PC-3 (cell line): ENCODE measurements around the gene PYGM. TPM values are rescaled to one million over a fixed set of nuclear protein-coding genes. Genes with fewer than 3 reads are reported as not detected.

Experiments
- ATAC-seq: fragments of 200-7000 bp; cut with Tn5 transposase; 2 replicates; pipeline ENCODE4 v1.9.1; 2020; ENCODE audit warnings: mild to moderate bottlenecking, moderate library complexity
- BruUV-seq: library from RNA; stranded (reverse); fragments of 400-500 nt; replicated peaks from 2 replicates; lab custom pipeline; 2021; lab: Mats Ljungman, UMichigan
- CTCF ChIA-PET: fragments of 300-600 bp; sonication (Branson Sonifier 250); formaldehyde crosslinking; loops from one replicate; lab custom pipeline; 2022; ENCODE audit warnings: antibody characterized with exemption; lab: Charles Lee
- POLR2A ChIA-PET: fragments of 300-600 bp; sonication (Branson Sonifier 250); formaldehyde crosslinking; loops from one replicate; lab custom pipeline; 2022; ENCODE audit warnings: antibody characterized with exemption; ENCODE audit not compliant: unreplicated experiment; lab: Charles Lee
- DNase-seq: peaks from one replicate; pipeline ENCODE4 v3.0.0-alpha.2; 2015
- H2AFZ ChIP-seq: fragments of 300-600 bp; sonication (generic); 2 replicates; pipeline ENCODE4 v1.6.0; 2016; ENCODE audit warnings: antibody characterized with exemption, low read length
- H3F3A ChIP-seq: fragments of 300-600 bp; sonication (generic); one replicate; pipeline ENCODE4 v1.6.0; 2017; ENCODE audit warnings: antibody characterized with exemption, low read length, control low read depth, mild to moderate bottlenecking; ENCODE audit not compliant: unreplicated experiment
- H3K27ac ChIP-seq: fragments of 300-600 bp; sonication (generic); 2 replicates; pipeline ENCODE4 v1.5.1; 2016; ENCODE audit warnings: mild to moderate bottlenecking, low read length
- H3K27me3 ChIP-seq: fragments of 300-600 bp; sonication (generic); 2 replicates; pipeline ENCODE4 v1.6.1; 2016; ENCODE audit warnings: low read length, mixed read lengths
- H3K36me3 ChIP-seq: fragments of 300-600 bp; sonication (generic); 2 replicates; pipeline ENCODE4 v1.6.1; 2016; ENCODE audit warnings: low read depth, mixed run types, low read length, mixed read lengths
- H3K4me1 ChIP-seq: fragments of 300-600 bp; sonication (generic); 2 replicates; pipeline ENCODE4 v1.5.1; 2016; ENCODE audit warnings: low read length; ENCODE audit not compliant: insufficient read depth
- H3K4me2 ChIP-seq: fragments of 300-600 bp; sonication (generic); 2 replicates; pipeline ENCODE4 v1.6.0; 2016; ENCODE audit warnings: low read length
- H3K4me3 ChIP-seq: fragments of 300-600 bp; sonication (generic); 2 replicates; pipeline ENCODE4 v1.5.1; 2016; ENCODE audit warnings: mild to moderate bottlenecking, low read length, mixed read lengths
- H3K79me2 ChIP-seq: fragments of 300-600 bp; sonication (generic); 2 replicates; pipeline ENCODE4 v1.6.1; 2017; ENCODE audit warnings: low read length, mixed read lengths
- H3K9ac ChIP-seq: fragments of 300-600 bp; sonication (generic); 2 replicates; pipeline ENCODE4 v1.6.0; 2016; ENCODE audit warnings: mild to moderate bottlenecking, low read length
- H3K9me2 ChIP-seq: fragments of 300-600 bp; sonication (generic); replicated peaks from 2 replicates; pipeline ENCODE4 v1.6.1; 2016; ENCODE audit warnings: mixed run types, low read length, mixed read lengths
- H3K9me3 ChIP-seq: fragments of 300-600 bp; sonication (generic); 2 replicates; pipeline ENCODE4 v1.6.1; 2016; ENCODE audit warnings: low read length, mixed read lengths
- H4K20me1 ChIP-seq: fragments of 300-600 bp; sonication (generic); 2 replicates; pipeline ENCODE4 v1.6.1; 2016; ENCODE audit warnings: low read length, mixed read lengths
- CTCF ChIP-seq: fragments of 300-600 bp; sonication (generic); conservative IDR thresholded peaks from 2 replicates; pipeline ENCODE4 v1.5.1; 2017; ENCODE audit warnings: antibody characterized with exemption, low read depth, mild to moderate bottlenecking, low read length
- EZH2 ChIP-seq: fragments of 300-600 bp; sonication (generic); IDR thresholded peaks from one replicate; pipeline ENCODE4 v1.6.1; 2017; ENCODE audit warnings: antibody characterized with exemption, mild to moderate bottlenecking, low read length; ENCODE audit not compliant: unreplicated experiment
- EZH2phosphoT487 ChIP-seq: fragments of 300-600 bp; sonication (generic); IDR thresholded peaks from 2 replicates; pipeline ENCODE4 v1.6.1; 2018; ENCODE audit warnings: mild to moderate bottlenecking, antibody characterized with exemption, low read length, borderline replicate concordance
- intact Hi-C: fragments of 100-400 bp; cut with micrococcal nuclease; formaldehyde crosslinking; loops from 2 replicates; pipeline ENCODE4 v1.9.0; 2023
- total RNA-seq: library from RNA; depleted of rRNA; stranded (reverse); fragments of >200 nt; gene quantifications from 2 replicates; pipeline ENCODE4 v1.2.3, GENCODE V29; 2014

The PYGM gene
- total RNA-seq, 1 experiment from 2014 or later = 0.95 TPM

DNA sequence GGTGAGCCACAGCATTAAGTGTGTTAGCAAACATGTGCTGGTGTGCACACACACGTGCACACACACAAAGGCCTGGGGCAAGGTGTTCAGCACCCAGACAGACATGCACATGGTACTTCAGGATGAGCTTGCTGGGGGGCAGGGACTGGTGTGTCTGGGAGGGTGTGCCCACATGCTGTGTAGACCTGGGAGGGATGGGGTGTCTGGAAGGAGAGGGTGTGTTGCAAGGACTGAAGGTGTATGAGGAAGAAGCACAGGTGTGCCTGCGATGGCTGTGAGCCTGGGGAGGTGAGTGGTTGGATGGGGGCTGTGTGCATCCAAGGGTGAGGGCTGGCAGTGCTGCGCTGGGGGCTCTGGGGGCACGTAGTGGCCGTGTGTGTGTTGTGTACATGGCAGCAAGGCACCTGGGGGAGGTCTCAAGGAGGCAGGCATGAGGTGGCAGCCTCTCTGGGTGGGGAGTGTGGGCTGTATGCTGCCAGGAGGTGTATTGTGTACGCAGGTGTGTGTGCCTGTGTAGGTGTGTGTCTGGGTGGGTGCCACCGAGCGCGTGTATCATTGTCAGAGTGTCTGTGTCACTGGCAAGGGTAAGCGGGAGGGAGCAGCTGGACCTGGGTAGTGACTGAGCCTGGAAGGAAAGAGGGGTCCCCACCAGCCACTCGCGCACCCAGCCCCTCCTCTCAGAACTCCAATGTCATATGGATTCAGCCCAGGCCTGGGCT is 39.0 kb downstream of the PYGM start:
- no peaks in the 10 kb centered on the region for H4K20me1 ChIP-seq
- no peak for ATAC-seq
- H3K79me2 ChIP-seq = no peaks in the 10 kb centered on the region
- TF ChIP-seq EZH2 = no peak
- TF ChIP-seq EZH2phosphoT487 = no peak
- no peak for TF ChIP-seq CTCF
- H3K27ac ChIP-seq = no peak overlapping the region
- H3K4me3 ChIP-seq = no peak overlapping the region
- intact Hi-C loops = no loop called here
- no peaks in the 10 kb centered on the region for H3K36me3 ChIP-seq
- no peak overlapping the region for H3K9ac ChIP-seq
- CTCF ChIA-PET = no interaction called here
- POLR2A ChIA-PET = no interaction called here
- no peaks in the 10 kb centered on the region for H3K9me3 ChIP-seq
- H3K9me2 ChIP-seq = no peaks in the 10 kb centered on the region
- peaks cover 3% of the 10 kb centered on the region; the same call in 1 of the 2 replicates for H3K4me1 ChIP-seq
- no peak overlapping the region for H3K4me2 ChIP-seq
- BruUV-seq = no TSS peak
- H3F3A ChIP-seq = no peaks in the 10 kb centered on the region
- DNase-seq = no peak
- H2AFZ ChIP-seq = no peak overlapping the region
- peaks cover 57% of the 10 kb centered on the region for H3K27me3 ChIP-seq

GRCh38 chr11:64720167-64720566 is 39.6 kb downstream of the PYGM start:
- no TSS peak for BruUV-seq
- POLR2A ChIA-PET = no interaction called here
- DNase-seq = no peak

More at GRCh38 chr11:64720167-64720566, 39.6 kb downstream of the PYGM start:
- intact Hi-C loops = no loop called here
- no peaks in the 10 kb centered on the region for H3K9me2 ChIP-seq
- TF ChIP-seq EZH2 (no peak), EZH2phosphoT487 (no peak), CTCF (no peak)
- no peak overlapping the region for H2AFZ ChIP-seq
- H3F3A ChIP-seq = no peaks in the 10 kb centered on the region
- H3K27me3 ChIP-seq = peaks cover 63% of the 10 kb centered on the region
- H3K36me3 ChIP-seq = no peaks in the 10 kb centered on the region
- no peak for ATAC-seq
- H3K4me3 ChIP-seq = no peak overlapping the region
- H3K9ac ChIP-seq = no peak overlapping the region
- H3K4me2 ChIP-seq = no peak overlapping the region
- no peaks in the 10 kb centered on the region for H3K9me3 ChIP-seq
- no peaks in the 10 kb centered on the region for H4K20me1 ChIP-seq
- no peak overlapping the region for H3K27ac ChIP-seq
- H3K4me1 ChIP-seq = peaks cover 3% of the 10 kb centered on the region; the same call in 1 of the 2 replicates
- CTCF ChIA-PET = no interaction called here
- H3K79me2 ChIP-seq = no peaks in the 10 kb centered on the region
